ENCODE results near the gene HNRNPA2B1. TPM values are rescaled to one million over a fixed set of nuclear protein-coding genes. Genes with fewer than 3 reads are reported as not detected.

HNRNPA2B1 gene
- total RNA-seq, 2 donors from 2014 or later = 913 to 1,007 TPM

GRCh38 chr7:26190417-26190869 is 10.1 kb downstream of the HNRNPA2B1 start:
- H3K9me3 Mint-ChIP-seq = no peaks in the 10 kb centered on the region
- H3K27ac ChIP-seq (ENCODE audit: low read depth, low read length) = no peak overlapping the region
- peaks cover 68% of the 10 kb centered on the region for H3K36me3 Mint-ChIP-seq (ENCODE audit: low read depth)
- H3K4me1 ChIP-seq (ENCODE audit: control insufficient read depth, insufficient read depth, low read length) = peaks cover 5% of the 10 kb centered on the region
- H3K36me3 ChIP-seq (ENCODE audit: control insufficient read depth, insufficient read depth, low read length) = peaks cover 86% of the 10 kb centered on the region
- H3K9ac ChIP-seq (ENCODE audit: extremely low read depth, low read length, poor library complexity, severe bottlenecking) = no peak overlapping the region
- H3K4me1 Mint-ChIP-seq = peaks cover 20% of the 10 kb centered on the region
- no peak overlapping the region for H3K4me3 Mint-ChIP-seq
- 97 to 100% methylated on average over 1 of the region's 1 CpG for WGBS, 2 experiments (ENCODE audit: insufficient coverage in 1 of 2, insufficient read length in 1 of 2)
- no peak overlapping the region for H3K4me3 ChIP-seq (ENCODE audit: low read length)
- H3K27me3 Mint-ChIP-seq (ENCODE audit: insufficient read depth) = no peaks in the 10 kb centered on the region
- no peaks in the 10 kb centered on the region for H3K9me3 ChIP-seq (ENCODE audit: control insufficient read depth, low read length)
- TF ChIP-seq CTCF (conservative IDR thresholded peaks at IDR 0.05) = no peak
- H3K27ac Mint-ChIP-seq = peak overlapping the region; percentile 74
- no peaks in the 10 kb centered on the region for H3K27me3 ChIP-seq (ENCODE audit: control insufficient read depth, insufficient read depth, low read length, poor library complexity, severe bottlenecking)
- no peak for DNase-seq

- Histone ChIP-seq H3K27ac (ENCODE audit: low read depth, low read length) (no peak overlapping the region), H3K36me3 (ENCODE audit: control insufficient read depth, insufficient read depth, low read length) (peaks cover 81% of the 10 kb centered on the region), H3K9me3 (ENCODE audit: control insufficient read depth, low read length) (no peaks in the 10 kb centered on the region), H3K4me1 (ENCODE audit: control insufficient read depth, insufficient read depth, low read length) (peaks cover 2% of the 10 kb centered on the region), H3K9ac (ENCODE audit: extremely low read depth, low read length, poor library complexity, severe bottlenecking) (no peak overlapping the region), H3K27me3 (ENCODE audit: control insufficient read depth, insufficient read depth, low read length, poor library complexity, severe bottlenecking) (no peaks in the 10 kb centered on the region), H3K4me3 (ENCODE audit: low read length) (no peak overlapping the region)
- no peaks in the 10 kb centered on the region for H3K27me3 Mint-ChIP-seq (ENCODE audit: insufficient read depth)
- H3K4me3 Mint-ChIP-seq = no peak overlapping the region
- H3K36me3 Mint-ChIP-seq (ENCODE audit: low read depth) = peaks cover 68% of the 10 kb centered on the region
- H3K4me1 Mint-ChIP-seq = peaks cover 16% of the 10 kb centered on the region
- no peaks in the 10 kb centered on the region for H3K9me3 Mint-ChIP-seq
- WGBS, 2 experiments (ENCODE audit: insufficient coverage in 1 of 2, insufficient read length in 1 of 2) = 94 to 100% methylated on average over 3 of the region's 3 CpGs
- H3K27ac Mint-ChIP-seq = no peak overlapping the region
- TF ChIP-seq CTCF (conservative IDR thresholded peaks at IDR 0.05) = no peak
- DNase-seq = no peak
These were observed 10.8 kb downstream of the HNRNPA2B1 start for GRCh38 chr7:26189697-26190096.

- Mint-ChIP-seq H3K36me3 (ENCODE audit: low read depth) (peaks cover 62% of the 10 kb centered on the region), H3K27me3 (ENCODE audit: insufficient read depth) (no peaks in the 10 kb centered on the region), H3K4me1 (peaks cover 11% of the 10 kb centered on the region), H3K4me3 (no peak overlapping the region), H3K27ac (peak overlapping the region; percentile 65), H3K9me3 (no peaks in the 10 kb centered on the region)
- TF ChIP-seq CTCF (conservative IDR thresholded peaks at IDR 0.05) = no peak
- H3K9ac ChIP-seq (ENCODE audit: extremely low read depth, low read length, poor library complexity, severe bottlenecking) = no peak overlapping the region
- no peak for DNase-seq
- H3K9me3 ChIP-seq (ENCODE audit: control insufficient read depth, low read length) = no peaks in the 10 kb centered on the region
- peaks cover 78% of the 10 kb centered on the region for H3K36me3 ChIP-seq (ENCODE audit: control insufficient read depth, insufficient read depth, low read length)
- H3K4me1 ChIP-seq (ENCODE audit: control insufficient read depth, insufficient read depth, low read length) = no peaks in the 10 kb centered on the region
- H3K4me3 ChIP-seq (ENCODE audit: low read length) = no peak overlapping the region
- H3K27ac ChIP-seq (ENCODE audit: low read depth, low read length) = peak overlapping the region; percentile 13
- H3K27me3 ChIP-seq (ENCODE audit: control insufficient read depth, insufficient read depth, low read length, poor library complexity, severe bottlenecking) = no peaks in the 10 kb centered on the region
- WGBS, 2 experiments (ENCODE audit: insufficient coverage in 1 of 2, insufficient read length in 1 of 2) = 96 to 100% methylated on average over 1 to 3 of the region's 3 CpGs
These were observed 11.5 kb downstream of the HNRNPA2B1 start for GRCh38 chr7:26188957-26189541.

Data from endodermal cell (in vitro differentiated cells).